ENCODE data around the gene CERCAM.

Gene CERCAM

DNA sequence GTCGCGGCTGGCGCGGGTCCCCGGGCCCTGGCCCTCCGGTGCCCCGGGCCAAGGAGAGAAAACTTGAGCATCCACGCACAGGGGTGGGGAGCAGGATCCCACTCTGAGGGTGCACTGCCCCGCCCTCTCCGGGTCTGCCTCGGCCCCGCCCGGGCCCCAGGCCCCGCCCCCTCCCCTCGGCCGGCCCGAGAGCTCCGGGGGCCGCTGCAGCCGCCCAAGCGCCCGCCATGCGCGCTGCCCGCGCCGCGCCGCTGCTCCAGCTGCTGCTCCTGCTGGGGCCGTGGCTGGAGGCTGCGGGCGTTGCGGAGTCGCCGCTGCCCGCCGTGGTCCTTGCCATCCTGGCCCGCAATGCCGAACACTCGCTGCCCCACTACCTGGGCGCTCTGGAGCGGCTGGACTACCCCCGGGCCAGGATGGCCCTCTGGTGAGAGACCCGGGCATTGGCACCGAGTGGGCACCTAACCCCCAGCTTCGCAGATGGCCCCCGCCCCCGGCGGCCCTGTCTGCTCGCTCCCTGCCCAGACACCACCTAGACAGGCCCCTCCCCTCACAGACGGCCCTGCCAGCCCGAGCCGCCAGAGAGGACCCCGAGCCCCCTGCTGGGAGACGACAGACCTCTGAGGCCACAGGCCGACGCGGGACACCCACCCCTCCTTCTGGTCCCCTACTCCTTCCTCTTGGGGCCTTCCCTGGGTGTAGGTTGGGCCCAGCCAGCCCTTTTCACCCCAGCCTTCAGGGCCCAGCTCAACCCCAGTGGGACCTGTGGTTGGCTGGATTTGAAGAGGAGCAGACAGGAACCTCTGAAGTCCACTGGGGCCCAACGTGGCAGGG is at the start of gene CERCAM:
Gene CERCAM, plus strand, starts transcription at position 207 of the 831 bp plus-strand sequence. Its CDS starts 21 bp downstream, at position 228.
- peak within 1 kb of the TSS; percentile 96 for H3K4me2 ChIP-seq (ENCODE audit: low read length)
- TF ChIP-seq CTCF (IDR thresholded peaks at IDR 0.05) = no peak
- peaks cover 9% of the 10 kb centered on the region for H3K4me1 ChIP-seq
- H3K79me2 ChIP-seq = no peaks in the 10 kb centered on the region
- H3K9ac ChIP-seq = peak within 1 kb of the TSS; percentile 61
- H3K27ac ChIP-seq = peak within 1 kb of the TSS; percentile 39
- peak within 1 kb of the TSS; percentile 91 for H3K4me3 ChIP-seq (ENCODE audit: low read depth, low read length)
- H3K36me3 ChIP-seq (ENCODE audit: control insufficient read depth, insufficient read depth, low read length) = no peaks in the 10 kb centered on the region
- H3K9me3 ChIP-seq (ENCODE audit: control insufficient read depth, low read length) = no peaks in the 10 kb centered on the region
- H3K27me3 ChIP-seq (ENCODE audit: control insufficient read depth, insufficient read depth, low read length) = no peaks in the 10 kb centered on the region
- H2AFZ ChIP-seq = peak within 1 kb of the TSS; percentile 93

DNA sequence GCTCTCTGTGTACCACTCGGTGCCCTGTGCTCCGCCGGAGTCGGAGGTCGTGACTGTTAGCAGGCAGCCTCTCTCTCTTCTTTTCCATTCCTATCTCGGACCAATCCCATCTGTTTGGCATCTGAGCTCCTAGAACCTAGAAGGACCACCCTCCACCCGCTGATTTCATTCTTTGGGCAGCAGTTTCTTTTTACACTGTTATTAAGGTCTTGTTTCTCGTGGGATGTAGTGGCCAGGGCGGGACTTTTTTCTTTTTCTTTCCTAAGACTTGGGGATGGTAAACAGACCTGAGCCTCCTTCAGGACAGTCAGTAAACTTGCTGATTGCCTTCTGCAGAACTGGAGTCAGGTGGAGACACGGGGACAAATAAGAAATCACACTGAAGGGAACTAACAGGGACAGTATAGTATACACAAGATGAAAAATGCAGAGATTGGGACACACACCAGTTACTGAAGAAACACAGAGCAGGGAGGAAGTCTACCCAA is 49.0 kb upstream of the CERCAM start:
- Histone ChIP-seq H3K27ac (peak overlapping the region; percentile 81), H3K4me2 (ENCODE audit: low read length) (peak overlapping the region; percentile 75), H3K9ac (no peak overlapping the region), H3K9me3 (ENCODE audit: control insufficient read depth, low read length) (no peaks in the 10 kb centered on the region), H3K27me3 (ENCODE audit: control insufficient read depth, insufficient read depth, low read length) (no peaks in the 10 kb centered on the region), H3K36me3 (ENCODE audit: control insufficient read depth, insufficient read depth, low read length) (no peaks in the 10 kb centered on the region), H3K79me2 (peaks cover 10% of the 10 kb centered on the region), H3K4me1 (peaks cover 3% of the 10 kb centered on the region), H2AFZ (peak overlapping the region; percentile 89), H3K4me3 (ENCODE audit: low read depth, low read length) (peak overlapping the region; percentile 89)
- TF ChIP-seq CTCF (IDR thresholded peaks at IDR 0.05) = no peak

- Histone ChIP-seq H3K9ac (no peak overlapping the region), H3K27me3 (ENCODE audit: control insufficient read depth, insufficient read depth, low read length) (no peaks in the 10 kb centered on the region), H3K36me3 (ENCODE audit: control insufficient read depth, insufficient read depth, low read length) (no peaks in the 10 kb centered on the region), H3K27ac (no peak overlapping the region), H3K79me2 (peaks cover 13% of the 10 kb centered on the region), H3K4me3 (ENCODE audit: low read depth, low read length) (peak overlapping the region; percentile 89), H2AFZ (no peak overlapping the region), H3K9me3 (ENCODE audit: control insufficient read depth, low read length) (no peaks in the 10 kb centered on the region), H3K4me2 (ENCODE audit: low read length) (peak overlapping the region; percentile 75), H3K4me1 (peaks cover 3% of the 10 kb centered on the region)
- TF ChIP-seq CTCF (IDR thresholded peaks at IDR 0.05) = no peak
These were observed 48.4 kb upstream of the CERCAM start for GRCh38 chr9:128372188-128372641.

- H3K4me2 ChIP-seq (ENCODE audit: low read length) = no peak overlapping the region
- H3K27ac ChIP-seq = no peak overlapping the region
- H3K9me3 ChIP-seq (ENCODE audit: control insufficient read depth, low read length) = no peaks in the 10 kb centered on the region
- H3K36me3 ChIP-seq (ENCODE audit: control insufficient read depth, insufficient read depth, low read length) = no peaks in the 10 kb centered on the region
- no peak overlapping the region for H3K9ac ChIP-seq
- no peak overlapping the region for H3K4me3 ChIP-seq (ENCODE audit: low read depth, low read length)
- no peaks in the 10 kb centered on the region for H3K27me3 ChIP-seq (ENCODE audit: control insufficient read depth, insufficient read depth, low read length)
- no peak for TF ChIP-seq CTCF (IDR thresholded peaks at IDR 0.05)
- peaks cover 3% of the 10 kb centered on the region for H3K4me1 ChIP-seq
- H3K79me2 ChIP-seq = peaks cover 13% of the 10 kb centered on the region
- H2AFZ ChIP-seq = no peak overlapping the region
These were observed 47.9 kb upstream of the CERCAM start for GRCh38 chr9:128372784-128373183.
